ENCODE data around the gene UQCRQ. TPM values are rescaled to one million over a fixed set of nuclear protein-coding genes. Genes with fewer than 3 reads are reported as not detected.

The UQCRQ gene
- total RNA-seq, 1 donor: 134 TPM

DNA sequence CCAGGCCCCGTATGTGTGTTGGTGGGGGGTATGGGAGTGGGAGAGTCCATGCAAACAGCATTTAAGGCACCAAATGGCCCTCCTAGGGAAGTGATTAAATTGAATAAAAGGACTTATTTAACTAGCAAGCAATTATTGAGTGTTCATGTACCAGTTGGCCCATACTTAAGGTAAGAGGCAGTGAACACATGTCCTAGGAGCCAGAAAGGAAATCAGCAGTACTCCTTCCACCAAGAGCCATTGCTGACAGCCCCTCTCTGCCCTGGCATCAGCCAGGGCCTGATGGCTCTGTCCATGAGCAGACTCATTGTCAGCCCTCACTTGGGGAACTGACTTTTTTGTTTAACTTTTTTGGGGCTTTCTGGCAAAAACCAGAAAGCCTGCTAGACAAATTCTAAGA, 25.5 kb upstream of the UQCRQ start:
- TF ChIP-seq, protein P1, sequence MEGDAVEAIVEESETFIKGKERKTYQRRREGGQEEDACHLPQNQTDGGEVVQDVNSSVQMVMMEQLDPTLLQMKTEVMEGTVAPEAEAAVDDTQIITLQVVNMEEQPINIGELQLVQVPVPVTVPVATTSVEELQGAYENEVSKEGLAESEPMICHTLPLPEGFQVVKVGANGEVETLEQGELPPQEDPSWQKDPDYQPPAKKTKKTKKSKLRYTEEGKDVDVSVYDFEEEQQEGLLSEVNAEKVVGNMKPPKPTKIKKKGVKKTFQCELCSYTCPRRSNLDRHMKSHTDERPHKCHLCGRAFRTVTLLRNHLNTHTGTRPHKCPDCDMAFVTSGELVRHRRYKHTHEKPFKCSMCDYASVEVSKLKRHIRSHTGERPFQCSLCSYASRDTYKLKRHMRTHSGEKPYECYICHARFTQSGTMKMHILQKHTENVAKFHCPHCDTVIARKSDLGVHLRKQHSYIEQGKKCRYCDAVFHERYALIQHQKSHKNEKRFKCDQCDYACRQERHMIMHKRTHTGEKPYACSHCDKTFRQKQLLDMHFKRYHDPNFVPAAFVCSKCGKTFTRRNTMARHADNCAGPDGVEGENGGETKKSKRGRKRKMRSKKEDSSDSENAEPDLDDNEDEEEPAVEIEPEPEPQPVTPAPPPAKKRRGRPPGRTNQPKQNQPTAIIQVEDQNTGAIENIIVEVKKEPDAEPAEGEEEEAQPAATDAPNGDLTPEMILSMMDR (IDR thresholded peaks at IDR 0.05; ENCODE audit: insufficient read depth, low read depth, low read length): no peak
- H3K4me3 ChIP-seq (ENCODE audit: low read depth, low read length): no peak overlapping the region
- no peak for DNase-seq (ENCODE audit: low read depth)

DNA sequence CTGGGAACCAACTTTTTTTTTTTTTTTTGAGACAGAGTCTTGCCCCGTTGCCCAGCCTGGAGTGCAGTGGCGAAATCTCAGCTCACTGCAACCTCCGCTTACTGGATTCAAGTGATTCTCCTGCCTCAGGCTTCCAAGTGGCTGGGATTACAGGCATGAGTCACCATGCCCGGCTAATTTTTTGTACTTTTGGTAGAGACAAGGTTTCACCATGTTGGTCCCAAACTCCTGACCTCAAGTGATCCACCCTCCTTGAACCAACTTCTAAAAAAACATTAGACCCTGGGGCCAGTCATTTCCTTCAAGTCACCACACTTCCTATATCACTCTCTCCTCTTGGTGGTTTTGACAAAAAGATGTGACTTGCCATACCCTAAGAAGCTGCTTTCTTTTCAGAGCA, 25.1 kb upstream of the UQCRQ start:
- TF ChIP-seq, protein P1 (IDR thresholded peaks at IDR 0.05; ENCODE audit: insufficient read depth, low read depth, low read length): no peak
- no peak overlapping the region for H3K4me3 ChIP-seq (ENCODE audit: low read depth, low read length)
- DNase-seq (ENCODE audit: low read depth): peak; percentile 57

DNA sequence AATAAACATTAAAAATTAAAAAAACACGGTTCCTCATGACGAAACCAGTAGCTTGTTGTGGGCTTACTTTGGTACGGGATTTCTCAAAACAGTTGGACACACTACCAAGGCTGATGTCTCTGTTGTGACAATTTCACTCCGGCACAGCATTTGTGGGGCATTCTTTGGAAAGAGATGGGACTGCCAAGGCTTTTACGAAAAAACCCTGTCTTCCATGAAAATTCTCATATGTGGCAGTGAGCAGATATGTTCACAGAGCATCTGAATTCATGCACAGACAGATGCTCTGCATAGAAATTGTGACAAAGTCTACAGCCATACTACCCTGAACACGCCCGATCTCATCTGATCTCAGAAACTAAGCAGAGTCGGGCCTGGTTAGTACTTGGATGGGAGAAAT, 18.2 kb upstream of the UQCRQ start:
- no peak for DNase-seq (ENCODE audit: low read depth)
- no peak overlapping the region for H3K4me3 ChIP-seq (ENCODE audit: low read depth, low read length)
- TF ChIP-seq, protein P1 (IDR thresholded peaks at IDR 0.05; ENCODE audit: insufficient read depth, low read depth, low read length): no peak

DNA sequence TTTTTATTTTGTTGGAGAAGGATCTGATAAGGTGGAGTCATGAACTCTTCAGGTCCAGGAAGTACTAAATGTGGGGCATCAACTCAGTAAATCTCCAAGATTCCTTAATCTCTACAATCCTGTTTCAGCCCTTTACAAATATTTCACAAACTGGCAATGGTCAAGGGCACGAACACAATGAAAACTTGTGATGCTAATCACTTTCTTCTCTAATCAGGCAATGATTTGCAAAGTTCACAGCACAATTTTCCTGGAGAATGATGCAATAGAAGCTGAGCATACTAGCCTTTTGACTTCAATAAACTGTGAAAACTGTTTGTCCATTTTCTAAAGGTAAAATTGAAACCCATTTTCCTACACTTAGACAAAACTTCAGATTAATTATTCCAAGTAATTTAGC, 17.1 kb upstream of the UQCRQ start:
- H3K4me3 ChIP-seq (ENCODE audit: low read depth, low read length): no peak overlapping the region
- no peak for DNase-seq (ENCODE audit: low read depth)
- TF ChIP-seq, protein P1 (IDR thresholded peaks at IDR 0.05; ENCODE audit: insufficient read depth, low read depth, low read length): no peak

DNA sequence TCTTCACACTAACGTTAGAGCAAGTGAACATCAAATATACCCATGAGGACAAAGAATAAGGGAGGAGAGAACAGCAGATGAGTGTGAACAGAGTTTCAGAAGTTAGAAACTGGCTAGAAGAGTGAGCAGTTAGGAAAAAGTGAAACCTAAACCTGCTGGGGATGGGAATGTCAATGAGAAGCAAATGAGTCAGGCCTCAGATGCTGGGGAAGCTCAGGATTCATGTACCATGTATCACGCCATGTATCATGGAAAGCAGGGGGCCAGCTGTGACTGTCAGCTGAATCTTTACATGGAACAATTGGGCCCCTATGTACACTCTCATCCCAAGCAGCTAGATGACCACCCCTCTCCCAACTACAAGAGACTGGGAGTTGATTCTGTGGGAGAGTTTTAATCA, 16.4 kb upstream of the UQCRQ start:
- TF ChIP-seq, protein P1 (IDR thresholded peaks at IDR 0.05; ENCODE audit: insufficient read depth, low read depth, low read length): no peak
- H3K4me3 ChIP-seq (ENCODE audit: low read depth, low read length): no peak overlapping the region
- no peak for DNase-seq (ENCODE audit: low read depth)

DNA sequence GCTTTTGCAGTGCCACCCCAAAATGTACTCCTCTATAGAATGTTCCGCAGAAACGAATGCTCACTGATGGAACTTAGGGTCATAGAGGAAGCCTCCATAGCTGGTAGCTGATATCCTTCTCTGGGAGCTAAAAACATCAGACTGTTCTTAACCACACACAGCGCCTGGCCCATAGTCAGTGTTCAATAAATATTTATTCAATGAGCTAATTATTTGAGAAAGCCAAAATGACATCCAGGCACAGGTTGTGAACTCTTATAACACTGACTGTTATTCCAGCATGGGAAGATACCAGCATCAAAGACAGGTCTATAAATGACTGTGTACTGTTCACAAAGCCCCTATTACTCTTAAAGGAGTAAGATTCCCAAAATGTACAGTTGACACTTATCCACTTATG, 13.1 kb upstream of the UQCRQ start:
- TF ChIP-seq, protein P1 (IDR thresholded peaks at IDR 0.05; ENCODE audit: insufficient read depth, low read depth, low read length): no peak
- H3K4me3 ChIP-seq (ENCODE audit: low read depth, low read length): no peak overlapping the region
- DNase-seq (ENCODE audit: low read depth): no peak

DNA sequence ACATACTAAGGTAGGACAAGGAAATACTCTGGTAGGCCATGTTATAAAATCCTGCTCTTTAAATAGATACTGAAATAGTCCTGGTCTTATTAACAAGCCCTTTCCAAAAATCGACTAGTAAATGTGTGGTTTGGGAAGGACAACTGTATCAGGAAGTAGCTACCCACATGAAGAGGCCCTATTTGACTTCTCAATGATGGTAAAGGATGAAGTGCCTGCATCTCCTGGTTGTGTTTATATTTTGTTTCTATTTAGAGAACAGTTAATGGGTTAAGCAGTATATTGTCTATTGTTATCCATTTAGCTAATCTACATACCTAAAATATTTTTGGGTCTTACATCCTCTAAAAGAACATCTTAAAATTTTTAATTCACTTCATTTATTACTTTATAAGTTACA, 12.7 kb upstream of the UQCRQ start:
- H3K4me3 ChIP-seq (ENCODE audit: low read depth, low read length): no peak overlapping the region
- no peak for DNase-seq (ENCODE audit: low read depth)
- TF ChIP-seq, protein P1 (IDR thresholded peaks at IDR 0.05; ENCODE audit: insufficient read depth, low read depth, low read length): no peak

Measured in fibroblast of villous mesenchyme (primary cell).